ENCODE measurements around the gene ROBO1.

ROBO1 gene

DNA sequence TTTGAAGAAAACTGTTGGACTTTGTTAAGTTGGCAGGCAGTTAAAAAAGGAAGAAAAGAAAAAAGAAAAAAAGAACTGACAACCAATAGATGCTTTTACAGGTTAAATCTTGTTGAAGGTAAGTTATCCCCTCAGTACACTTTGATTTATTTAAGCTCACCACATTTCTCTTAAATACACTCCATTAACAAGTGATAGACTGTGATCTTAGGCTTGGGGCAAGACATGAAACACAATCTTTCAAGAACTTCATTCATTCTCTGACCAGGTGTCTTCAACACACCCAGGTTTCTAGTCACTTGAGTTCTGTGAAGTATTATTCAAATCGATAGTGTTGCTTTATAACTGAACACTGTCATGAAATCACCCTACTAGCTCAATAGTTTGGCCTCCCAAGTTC lies 751.9 kb downstream of the ROBO1 start:
- DNase-seq (ENCODE audit: low read depth in 2 of 2), result no peak

DNA sequence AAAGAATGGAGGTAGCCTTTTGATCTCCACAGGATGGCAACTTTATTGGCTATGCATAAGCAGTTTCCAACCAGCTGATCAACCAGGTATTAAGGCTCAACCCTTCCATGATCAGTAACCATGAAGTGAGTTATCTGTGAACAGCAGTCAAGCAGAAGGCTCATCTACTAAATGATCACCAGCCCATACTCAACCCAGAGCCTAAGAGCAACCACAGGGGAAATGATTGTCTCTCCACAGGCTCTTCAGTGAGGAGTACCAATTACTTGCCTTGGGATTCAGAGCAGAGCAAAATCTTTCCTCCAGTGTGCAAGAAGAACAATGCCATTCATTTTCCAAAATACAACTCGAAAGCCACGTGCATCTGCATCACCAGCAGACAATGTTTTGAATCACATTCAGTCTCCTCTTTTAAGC lies 754.8 kb downstream of the ROBO1 start:
- DNase-seq (ENCODE audit: low read depth in 2 of 2), result no peak

DNA sequence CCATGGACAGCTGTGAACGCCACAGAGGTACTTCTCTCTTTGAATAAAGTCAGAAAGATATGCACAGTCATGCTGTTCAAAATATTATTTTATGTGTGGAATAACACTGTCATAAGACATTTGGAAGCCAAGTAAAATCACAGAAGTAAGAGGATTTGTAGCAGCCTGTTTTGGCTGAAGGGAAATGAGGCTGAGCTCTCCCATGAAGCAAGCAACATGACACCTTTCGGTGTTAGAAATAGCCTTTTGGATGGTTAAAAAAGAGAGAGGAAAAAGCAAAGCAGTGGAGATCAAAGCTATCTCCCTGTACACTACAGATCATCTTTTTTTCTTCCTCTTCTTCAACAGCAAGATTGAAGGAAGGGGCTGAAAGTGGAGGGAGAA lies 755.3 kb downstream of the ROBO1 start:
- DNase-seq (ENCODE audit: low read depth in 2 of 2), result no peak

DNA sequence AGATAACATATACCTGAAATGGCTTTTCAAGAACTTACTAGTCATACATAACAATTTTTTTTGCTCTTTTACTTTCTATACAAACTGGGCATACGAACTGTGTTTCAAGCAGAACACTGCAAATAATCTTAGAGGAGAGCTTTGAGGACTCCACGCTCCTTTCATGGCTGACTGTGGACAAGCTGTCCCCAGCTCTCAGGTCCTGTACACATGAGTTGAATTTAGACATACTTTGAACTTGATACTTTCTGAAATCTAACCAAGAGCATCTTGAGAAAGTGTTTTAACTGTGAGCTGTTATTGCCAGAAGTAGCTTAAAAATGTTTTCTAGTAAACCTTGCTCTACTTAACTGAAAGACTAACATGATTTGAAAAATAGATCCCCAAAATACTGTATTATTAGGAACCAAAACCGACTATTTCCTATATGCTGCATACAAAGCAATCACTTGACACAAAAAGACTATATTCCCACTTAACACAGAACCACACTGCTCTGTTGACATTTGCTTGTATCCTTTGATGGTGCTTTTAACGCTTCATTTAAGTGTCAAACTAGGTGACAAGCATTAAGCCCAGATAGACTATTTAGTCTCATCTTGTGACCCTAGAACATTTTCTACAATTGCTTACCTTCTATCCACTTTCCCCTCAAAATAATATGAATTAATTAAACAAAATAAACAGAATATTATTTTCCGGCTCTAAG lies 755.8 kb downstream of the ROBO1 start:
- no peak for DNase-seq (ENCODE audit: low read depth in 2 of 2)

DNA sequence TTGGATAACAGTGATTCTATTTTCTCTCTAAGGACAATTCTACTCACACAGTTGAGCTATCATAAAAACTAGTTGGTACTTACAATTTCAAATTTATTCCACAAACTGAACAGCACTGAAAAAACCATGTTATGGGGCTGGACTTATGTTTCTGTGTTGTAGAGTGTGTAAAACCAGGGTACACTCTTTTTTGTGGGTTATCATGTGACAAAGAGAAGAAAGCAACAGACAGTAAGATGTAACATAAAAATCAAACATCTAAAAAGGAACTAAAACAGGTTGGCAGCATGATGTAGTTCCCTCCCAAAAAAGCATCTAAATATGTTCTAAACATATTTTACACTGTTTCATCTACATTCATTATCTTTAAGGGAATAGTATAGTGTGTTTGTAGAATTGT lies 757.9 kb downstream of the ROBO1 start:
- no peak for DNase-seq (ENCODE audit: low read depth in 2 of 2)

DNA sequence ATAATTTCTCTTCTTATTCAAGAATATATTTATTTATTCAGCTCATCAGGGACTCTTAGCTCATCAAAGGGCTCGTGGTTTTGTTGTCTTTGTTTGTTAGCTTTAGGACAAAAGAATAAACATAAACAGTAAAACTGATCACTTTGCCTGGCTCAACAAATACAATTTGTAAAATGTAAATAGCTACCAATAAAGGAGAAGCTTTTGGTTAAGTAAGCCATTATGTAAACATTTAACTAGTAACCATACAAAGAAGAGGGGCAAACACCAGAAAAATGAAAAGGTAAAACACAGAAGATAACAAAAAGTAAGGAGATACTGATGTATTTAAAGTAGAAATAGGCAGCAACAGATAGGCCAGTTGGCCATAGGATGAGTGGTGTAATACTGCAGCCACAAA lies 761.7 kb downstream of the ROBO1 start:
- DNase-seq (ENCODE audit: low read depth in 2 of 2), result no peak

DNA sequence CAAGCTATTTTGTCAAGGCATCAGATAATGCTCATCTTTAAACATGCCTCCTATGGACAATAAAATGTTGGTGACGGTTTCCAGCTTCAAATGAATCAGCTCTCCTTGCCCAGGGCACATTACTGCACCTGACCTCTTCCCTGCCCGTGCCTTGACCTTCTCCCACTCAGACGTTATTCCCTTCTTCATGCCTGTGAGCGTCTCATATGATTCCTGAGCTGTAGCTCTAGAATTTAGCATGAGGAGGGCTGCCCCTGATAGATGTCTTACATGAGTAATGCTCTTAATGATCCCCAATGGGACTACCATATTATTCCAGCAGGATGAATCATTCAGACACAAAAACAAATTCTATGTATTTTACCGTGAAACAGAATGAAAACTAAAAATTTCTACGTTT lies 762.7 kb downstream of the ROBO1 start:
- DNase-seq (ENCODE audit: low read depth in 2 of 2), result no peak

GRCh38 chr3:79003994-79004393 lies 763.8 kb downstream of the ROBO1 start:
- DNase-seq (ENCODE audit: low read depth in 2 of 2), result no peak

DNA sequence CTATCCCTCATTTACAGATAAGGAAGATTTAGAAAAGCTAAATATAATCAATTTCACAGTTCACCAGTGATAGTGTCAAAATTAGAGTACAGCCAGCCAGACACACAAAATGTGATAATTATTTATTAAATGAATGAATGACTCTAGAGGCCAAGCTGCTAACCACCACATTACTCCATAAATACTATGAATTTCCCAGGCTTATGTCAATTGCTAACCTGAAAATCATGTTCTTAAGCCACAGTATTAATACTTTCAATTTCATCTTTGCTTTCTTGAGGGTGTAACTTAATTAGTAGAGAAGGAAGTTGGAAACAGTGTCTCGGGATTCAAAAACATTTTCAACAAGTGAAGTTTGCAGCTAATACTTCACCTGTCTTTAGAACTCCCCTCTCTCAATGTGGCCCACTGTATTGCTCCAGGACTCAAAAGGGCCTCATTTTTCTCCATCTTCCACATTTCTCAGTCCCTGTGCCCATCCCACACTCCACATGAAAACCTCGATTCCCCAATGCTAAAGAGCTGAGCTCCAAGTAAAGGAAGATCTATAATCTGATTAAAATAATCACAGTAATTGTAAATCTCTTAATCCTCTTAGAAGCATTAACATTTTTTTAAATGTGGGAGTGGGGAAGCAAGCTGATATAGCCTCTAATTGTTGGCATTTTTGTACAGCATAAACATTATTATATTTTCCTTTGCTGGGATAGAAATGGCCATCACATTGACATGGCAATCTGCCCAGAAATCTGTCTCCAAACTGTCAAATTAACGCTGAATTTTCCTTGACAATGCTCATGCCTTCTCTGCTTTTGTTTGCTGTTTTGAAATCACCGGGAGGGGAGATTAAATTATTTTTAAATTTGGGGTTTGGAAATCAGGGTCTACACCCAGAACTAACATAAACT lies 765.1 kb downstream of the ROBO1 start:
- no peak for DNase-seq (ENCODE audit: low read depth in 2 of 2)

DNA sequence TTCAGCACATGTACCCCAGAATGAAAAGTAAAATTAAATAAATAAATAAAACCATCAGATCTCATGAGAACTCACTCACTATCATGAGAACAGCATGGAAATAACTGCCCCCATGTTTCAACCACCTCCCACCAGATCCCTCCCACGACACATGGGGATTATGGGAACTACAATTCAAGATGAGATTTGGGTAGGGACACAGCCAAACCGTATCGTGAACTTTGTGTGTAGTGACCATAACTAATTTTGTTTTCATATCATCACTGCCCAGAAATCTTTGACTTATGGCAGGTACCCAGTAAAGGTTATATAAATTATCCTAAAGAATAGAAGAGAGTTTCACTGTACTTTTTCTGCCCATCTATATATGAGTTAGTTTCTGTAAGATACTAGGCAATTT lies 766.5 kb downstream of the ROBO1 start:
- no peak for DNase-seq (ENCODE audit: low read depth in 2 of 2)

DNA sequence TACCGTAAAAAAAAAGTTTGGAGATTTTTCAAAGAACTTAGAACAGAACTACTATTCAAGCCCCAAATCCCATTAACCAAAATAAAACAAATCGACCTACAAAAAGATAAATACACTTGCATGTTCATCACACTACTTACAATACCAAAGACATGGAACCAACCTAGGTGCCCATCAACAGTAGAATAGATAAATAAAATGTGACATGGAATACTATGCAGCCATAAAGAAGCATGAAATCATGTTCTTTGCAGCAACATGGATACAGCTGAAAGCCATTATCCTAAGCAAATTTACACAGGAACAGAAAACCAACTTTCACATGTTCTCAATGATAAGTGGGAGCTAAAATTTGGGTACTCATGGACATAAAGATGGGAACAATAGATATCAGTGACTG lies 768.7 kb downstream of the ROBO1 start:
- no peak for DNase-seq (ENCODE audit: low read depth in 2 of 2)

DNA sequence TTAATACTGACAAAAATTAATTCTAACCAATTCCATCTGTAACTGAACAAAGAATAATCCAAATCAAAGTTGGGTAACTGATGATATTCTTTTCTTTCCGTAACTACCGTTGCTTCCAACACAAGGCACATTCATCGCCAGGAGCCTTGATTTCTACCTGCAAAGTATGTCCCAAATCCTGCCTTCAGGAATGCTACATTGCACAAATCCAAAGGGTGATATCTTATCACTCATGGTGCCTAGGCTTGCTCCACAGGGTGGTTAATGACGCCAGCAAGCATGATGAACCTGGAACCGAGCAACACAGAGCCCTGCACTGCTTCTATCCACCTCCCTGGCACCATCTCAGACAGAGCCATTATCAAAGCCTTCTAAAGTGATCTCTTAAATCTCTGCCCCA lies 772.7 kb downstream of the ROBO1 start:
- DNase-seq (ENCODE audit: low read depth in 2 of 2), result no peak

- no peak for DNase-seq (ENCODE audit: low read depth in 2 of 2)
These were observed 773.4 kb downstream of the ROBO1 start for GRCh38 chr3:78994174-78995027.

DNA sequence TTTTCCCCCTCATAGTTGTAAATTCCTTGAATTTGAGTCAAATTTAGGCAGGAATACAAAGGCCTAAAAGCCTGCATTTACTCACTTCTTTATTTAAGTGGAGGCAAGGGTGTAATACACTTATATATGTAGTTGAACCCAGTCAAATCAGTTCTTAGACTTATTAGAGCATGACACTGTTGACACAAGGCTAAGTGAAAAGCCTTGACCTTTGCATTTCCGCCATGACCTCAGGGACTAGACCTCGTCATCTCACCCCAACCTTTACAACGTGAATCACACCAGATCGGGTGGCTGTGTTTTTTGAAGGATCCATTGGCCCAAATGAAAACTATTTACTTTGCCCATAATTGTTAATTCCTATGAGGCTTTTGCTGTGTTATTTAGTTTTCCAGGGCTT lies 774.4 kb downstream of the ROBO1 start:
- DNase-seq (ENCODE audit: low read depth in 2 of 2), result no peak

DNA sequence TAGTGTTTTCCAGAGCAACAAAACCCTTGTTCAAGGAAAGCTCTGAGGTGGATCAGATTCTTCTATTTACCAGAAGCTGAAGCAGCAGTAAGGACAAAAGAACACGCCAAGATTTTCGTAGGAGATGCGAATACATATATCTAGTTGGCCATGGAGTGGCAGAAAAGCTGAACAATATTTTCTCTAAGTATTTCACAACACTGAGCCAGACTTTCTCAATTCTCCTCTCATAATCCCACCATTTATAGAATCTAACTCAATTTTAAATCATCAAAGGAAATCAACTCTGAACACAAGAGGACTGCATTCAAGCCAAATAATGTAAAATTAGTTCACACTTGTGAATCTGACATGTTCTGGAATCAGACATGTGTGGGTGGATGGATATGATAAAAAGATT lies 775.0 kb downstream of the ROBO1 start:
- no peak for DNase-seq (ENCODE audit: low read depth in 2 of 2)

DNA sequence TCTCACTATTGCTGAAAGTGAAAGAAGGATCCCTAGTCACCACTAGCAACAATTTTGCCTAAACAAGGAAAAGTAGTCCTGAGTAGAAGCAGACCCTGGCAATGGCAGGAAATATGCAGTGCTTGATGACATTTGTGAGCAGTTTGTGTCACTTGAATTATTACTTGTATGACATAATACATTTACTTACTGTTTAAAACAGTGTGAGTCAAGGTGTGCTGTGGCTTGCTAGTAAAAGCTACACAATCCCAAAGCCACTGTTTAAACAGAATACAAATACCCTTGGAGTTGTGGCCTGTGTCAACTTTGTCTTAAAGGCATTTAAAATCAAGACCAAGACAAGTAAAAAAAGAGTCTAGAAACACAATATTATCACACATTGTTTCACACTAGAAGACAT lies 775.4 kb downstream of the ROBO1 start:
- DNase-seq (ENCODE audit: low read depth in 2 of 2), result no peak

DNA sequence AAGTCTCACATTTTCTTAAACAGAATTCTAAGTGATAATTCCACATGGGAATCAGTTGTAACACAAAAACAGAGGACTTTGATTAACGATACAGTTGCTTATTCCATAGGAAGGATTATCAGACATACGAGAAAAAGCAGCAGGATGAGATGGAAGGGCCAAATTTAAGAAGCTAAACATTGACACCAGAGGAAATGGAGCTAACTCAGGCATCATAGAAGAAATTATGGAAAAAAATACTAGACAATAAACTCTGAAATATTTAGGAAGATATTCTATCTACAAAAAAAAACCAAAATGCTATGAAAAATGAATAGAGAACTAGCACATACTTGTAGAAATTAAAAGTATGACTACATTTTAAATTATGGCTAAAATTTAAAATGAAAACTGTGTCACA lies 776.1 kb downstream of the ROBO1 start:
- no peak for DNase-seq (ENCODE audit: low read depth in 2 of 2)

GRCh38 chr3:78990156-78990555 lies 777.6 kb downstream of the ROBO1 start:
- no peak for DNase-seq (ENCODE audit: low read depth in 2 of 2)

DNA sequence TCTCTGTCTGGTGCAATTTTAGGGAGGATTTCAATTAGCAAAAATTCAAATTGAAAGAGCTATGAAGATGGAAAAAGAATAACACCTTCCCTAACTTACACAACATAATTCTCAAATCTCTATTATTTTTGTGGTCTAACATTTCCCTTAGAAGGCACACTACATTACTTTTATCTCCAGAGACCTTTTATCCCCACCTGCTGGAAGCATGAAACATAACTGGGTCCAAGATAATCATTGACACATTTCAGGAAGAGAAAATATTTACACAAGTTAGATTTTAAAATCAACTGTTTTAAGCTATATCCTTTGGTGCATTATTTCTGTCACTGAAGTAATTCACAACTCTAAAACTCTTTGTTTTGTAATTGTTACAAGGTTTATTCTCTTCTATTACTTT lies 779.5 kb downstream of the ROBO1 start:
- no peak for DNase-seq (ENCODE audit: low read depth in 2 of 2)

DNA sequence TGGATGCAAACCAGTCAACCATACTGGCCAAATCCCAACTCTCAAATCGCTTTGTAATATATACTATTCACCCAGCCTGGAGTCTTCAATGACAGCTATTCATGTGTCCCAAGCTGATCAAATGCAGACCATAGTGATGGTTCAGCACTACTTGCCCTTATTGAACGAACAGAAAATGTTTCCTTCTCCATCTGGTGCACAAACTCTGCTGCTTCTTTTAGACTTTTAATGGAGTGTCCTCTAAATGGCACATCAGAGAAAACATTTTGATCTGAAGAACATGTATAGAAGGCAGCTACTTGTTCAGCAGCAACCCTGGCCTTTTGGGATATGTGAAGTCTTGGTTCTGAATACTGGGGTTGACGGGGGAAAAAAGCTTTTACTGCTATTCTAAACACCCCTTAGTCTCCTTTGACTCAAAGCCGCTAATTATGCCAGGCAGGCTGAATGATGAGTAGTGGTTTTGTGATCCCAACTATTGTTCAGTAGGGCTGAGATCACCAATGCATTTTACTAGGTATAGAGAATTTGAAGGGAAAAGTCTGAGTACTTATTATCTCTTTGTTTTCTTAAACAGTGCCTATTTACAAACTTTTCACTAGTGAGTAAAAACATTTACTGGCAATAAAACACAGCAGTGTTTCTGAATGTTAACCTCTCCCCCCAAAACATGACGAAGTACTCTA lies 781.2 kb downstream of the ROBO1 start:
- no peak for DNase-seq (ENCODE audit: low read depth in 2 of 2)

DNA sequence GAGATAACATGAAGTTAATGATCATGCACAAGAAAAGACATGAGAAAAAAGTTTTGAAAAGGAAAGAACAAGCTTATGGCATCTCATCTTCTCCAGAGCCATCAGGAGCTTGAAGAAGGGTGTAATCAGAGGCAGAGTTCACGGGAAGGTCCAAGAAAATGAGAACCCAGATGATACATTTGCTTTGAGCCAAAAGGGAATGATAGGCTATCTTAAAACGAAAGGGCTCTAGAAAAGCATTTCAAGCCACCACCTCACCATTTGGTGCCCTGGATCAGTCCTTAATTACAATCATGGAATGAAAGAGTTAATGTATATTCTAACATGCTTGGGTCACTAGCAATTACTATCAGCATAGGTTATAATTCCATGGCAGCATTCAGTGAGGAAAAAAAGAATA lies 781.8 kb downstream of the ROBO1 start:
- DNase-seq (ENCODE audit: low read depth in 2 of 2), result no peak

DNA sequence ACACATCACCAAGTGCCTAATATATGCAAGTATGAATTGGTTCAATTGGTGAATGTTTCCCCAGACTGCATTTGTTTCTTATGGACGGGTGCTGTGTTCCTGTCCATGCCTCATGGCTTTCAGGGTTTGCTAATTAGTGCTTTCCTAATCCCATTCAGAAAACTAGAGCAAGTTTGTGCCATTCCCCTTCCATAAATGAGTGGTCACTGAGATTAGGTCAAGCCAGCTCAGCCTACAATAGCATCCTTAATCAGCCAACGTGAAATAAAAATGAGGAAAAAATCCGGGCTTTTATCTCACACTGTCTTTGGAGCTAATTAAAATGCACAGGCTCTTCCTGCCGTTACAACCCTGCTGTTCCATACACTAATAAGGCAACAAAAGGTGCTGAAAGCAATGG lies 788.8 kb downstream of the ROBO1 start:
- no peak for DNase-seq (ENCODE audit: low read depth in 2 of 2)

Data from stimulated activated CD8-positive, alpha-beta memory T cell treated with anti-CD3 and anti-CD28 coated beads, Interleukin-2, amount 100 ng/mL, for 1 hour (primary cell).